GM10847 (cell line): Measurements from ENCODE around the gene KRTAP4-8.
"Not testable (repeated sequence)": the region's sequence is repeated elsewhere in the genome, so short reads cannot be mapped to it uniquely, and the experiment has no call there.

ENCODE experiments used
- POLR2A ChIP-seq: IDR thresholded peaks from 2 replicates; pipeline ENCODE4 v1.6.1; 2011; ENCODE audit not compliant: insufficient read length; ENCODE audit errors: extremely low read depth

Gene KRTAP4-8

GRCh38 chr17:41065829-41066624 is 31.9 kb downstream of the KRTAP4-8 start, which contains the start of gene KRTAP2-4:
Gene KRTAP2-4, minus strand, starts transcription at chr17:41065879. Its CDS starts 34 bp downstream, at chr17:41065845.
- no peak for TF ChIP-seq POLR2A

GRCh38 chr17:41064301-41064700 is 33.6 kb downstream of the KRTAP4-8 start:
- no peak for TF ChIP-seq POLR2A

DNA sequence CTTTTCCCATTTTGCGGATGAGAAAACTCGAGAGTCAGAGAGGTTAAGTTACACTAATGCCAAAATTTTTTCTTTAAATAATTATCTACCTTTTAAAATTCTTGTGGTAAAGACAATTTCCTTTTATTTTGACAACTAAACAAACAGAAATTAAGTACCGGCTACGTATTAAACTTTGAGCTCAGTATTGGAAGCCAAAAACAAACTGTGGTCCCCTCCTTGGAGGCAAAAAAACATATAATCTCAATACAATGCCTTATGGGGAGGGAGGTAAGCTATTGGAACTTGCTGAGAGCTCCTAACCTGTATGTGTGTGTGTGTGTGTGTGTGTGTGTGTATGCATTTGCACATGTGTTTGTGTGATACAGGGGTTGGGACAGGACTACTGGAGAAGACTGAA is 34.5 kb downstream of the KRTAP4-8 start:
- no peak for TF ChIP-seq POLR2A

GRCh38 chr17:41061964-41062363 is 36.0 kb downstream of the KRTAP4-8 start:
- TF ChIP-seq POLR2A: no peak

GRCh38 chr17:41060052-41060604 is 37.8 kb downstream of the KRTAP4-8 start, which contains the start of gene KRTAP2-3:
Gene KRTAP2-3, minus strand, starts transcription at chr17:41060114. Its CDS starts 64 bp downstream, at chr17:41060050.
- no peak for TF ChIP-seq POLR2A

GRCh38 chr17:41058741-41059140 is 39.2 kb downstream of the KRTAP4-8 start:
- no peak for TF ChIP-seq POLR2A

DNA sequence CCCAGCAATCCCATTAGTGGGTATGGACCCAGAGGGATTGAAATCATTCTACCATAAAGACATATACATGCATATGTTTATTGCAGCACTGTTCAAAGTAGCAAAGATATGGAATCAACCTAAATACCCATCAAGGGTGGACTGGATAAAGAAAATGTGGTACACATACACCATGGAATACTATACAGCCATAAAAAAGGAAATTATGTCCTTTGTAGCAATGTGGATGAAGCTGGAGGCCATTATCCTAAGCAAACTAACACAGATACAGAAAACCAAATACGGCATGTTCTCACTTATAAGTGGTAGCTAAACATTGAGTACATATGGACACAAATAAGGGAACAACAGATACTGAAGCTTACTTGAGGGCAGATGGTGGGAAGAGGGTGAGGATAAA is 40.4 kb downstream of the KRTAP4-8 start:
- no peak for TF ChIP-seq POLR2A

- TF ChIP-seq POLR2A: not testable (repeated sequence)
Observed at GRCh38 chr17:41055130-41055529, 42.8 kb downstream of the KRTAP4-8 start, which contains the start of gene KRTAP2-2. Gene KRTAP2-2, minus strand, starts transcription at chr17:41055230. Its CDS starts 19 bp downstream, at chr17:41055211.

DNA sequence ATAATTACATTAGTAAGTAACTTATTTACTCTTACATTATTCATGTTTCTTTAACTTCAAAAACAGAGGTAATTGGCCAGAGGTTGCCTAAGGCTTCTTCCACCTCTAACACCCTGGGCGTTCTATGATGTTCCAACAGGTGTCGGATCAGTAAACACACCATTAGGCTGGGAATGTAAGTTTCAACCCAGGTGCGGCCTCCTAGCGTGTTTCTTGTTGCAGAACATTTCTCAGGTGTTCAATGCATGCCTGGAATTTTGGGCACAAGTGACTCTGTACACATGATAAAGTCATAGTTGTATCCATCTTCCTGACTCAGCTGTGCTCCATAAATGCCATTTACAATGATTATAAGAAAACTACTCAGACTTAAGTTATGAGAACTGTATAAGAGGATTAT is 43.9 kb downstream of the KRTAP4-8 start:
- TF ChIP-seq POLR2A: no peak

DNA sequence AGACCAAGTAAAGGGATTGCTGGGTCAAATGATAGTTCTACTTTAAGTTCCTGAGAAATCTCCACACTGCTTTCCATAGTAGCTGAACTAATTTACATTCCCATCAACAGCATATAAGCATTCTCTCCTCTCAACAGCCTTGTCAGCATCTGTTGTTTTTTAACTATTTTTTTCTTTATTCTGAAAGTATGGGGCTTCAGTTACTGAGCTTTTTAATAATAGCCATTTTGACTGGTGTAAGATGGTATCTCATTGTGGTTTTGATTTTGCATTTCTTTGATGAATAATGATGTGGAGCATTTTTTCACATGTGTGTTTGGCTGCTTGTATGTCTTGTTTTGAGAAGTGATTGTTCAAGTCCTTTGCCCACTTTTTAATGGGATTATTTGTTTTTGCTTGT is 45.4 kb downstream of the KRTAP4-8 start:
- TF ChIP-seq POLR2A: no peak

DNA sequence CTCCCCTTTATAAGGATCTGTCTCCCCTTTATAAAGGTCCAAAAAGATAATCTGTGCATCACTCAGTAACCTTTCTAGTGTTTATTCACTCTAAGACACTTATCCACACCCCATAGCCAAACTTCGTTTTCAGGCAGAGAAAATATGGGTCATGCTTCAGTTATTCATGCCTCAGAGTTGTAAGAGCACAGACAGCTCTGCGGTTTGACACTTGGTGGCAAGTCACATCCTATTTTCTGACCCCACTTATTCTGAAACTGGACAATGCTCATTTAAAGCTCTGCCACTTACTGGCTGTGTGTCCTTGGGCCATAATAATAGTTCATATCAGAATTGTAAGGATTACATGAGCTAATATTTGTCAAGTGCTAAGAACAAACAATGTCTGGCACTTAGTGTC is 48.8 kb downstream of the KRTAP4-8 start:
- TF ChIP-seq POLR2A: no peak

GRCh38 chr17:41048441-41048840 is 49.5 kb downstream of the KRTAP4-8 start:
- no peak for TF ChIP-seq POLR2A
